ENCODE data around the gene OR56A5.

DNA sequence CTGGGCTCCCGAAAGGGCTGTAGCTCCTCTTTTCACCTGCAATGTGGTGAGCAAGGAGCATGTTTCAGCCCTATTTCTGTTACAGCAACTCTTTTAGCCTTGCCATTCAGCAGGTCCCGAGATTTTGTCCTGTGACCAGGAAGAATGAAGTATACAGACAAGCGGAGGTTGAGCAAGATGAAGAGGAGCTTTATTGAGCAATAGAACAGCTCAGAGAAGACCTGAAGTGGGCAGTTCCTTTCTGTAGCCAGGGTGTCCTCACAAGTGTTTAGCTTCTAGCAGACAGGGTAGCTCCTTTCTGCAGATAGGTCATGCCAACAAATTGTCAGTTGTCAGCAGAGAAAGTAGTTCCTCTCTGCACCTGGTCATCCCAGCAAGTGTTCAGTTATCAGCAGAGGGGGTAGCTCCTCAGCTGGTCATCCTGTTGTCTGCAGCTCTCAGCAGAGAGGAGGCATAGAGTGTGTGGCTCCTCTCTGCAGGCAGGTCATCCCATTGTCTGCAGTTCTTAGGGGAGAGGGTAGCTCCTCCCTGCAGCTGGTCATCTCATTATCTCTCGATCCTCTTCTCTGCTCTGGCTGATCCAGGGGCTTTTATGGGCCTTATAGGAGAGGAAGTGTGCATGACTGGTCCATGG is 43.9 kb upstream of the OR56A5 start:
- TF ChIP-seq YY1 (IDR thresholded peaks at IDR 0.05; ENCODE audit: low read depth) (no peak), EGR1 (IDR thresholded peaks at IDR 0.05) (no peak), FOXM1 (IDR thresholded peaks at IDR 0.05; ENCODE audit: borderline replicate concordance, low read depth) (no peak), TEAD4 (IDR thresholded peaks at IDR 0.05) (no peak), CEBPB (IDR thresholded peaks at IDR 0.05) (no peak), TAF1 (IDR thresholded peaks at IDR 0.05; ENCODE audit: low read depth) (no peak), EP300 (IDR thresholded peaks at IDR 0.05; ENCODE audit: borderline replicate concordance) (no peak), NFIC (IDR thresholded peaks at IDR 0.05) (no peak), CREB1 (IDR thresholded peaks at IDR 0.05; ENCODE audit: low read depth) (no peak), RAD21 (IDR thresholded peaks at IDR 0.05; ENCODE audit: low read depth) (no peak)
- TF ChIP-seq, protein P1, sequence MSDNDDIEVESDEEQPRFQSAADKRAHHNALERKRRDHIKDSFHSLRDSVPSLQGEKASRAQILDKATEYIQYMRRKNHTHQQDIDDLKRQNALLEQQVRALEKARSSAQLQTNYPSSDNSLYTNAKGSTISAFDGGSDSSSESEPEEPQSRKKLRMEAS (IDR thresholded peaks at IDR 0.05): no peak
